HL-60 (cell line): Measurements from ENCODE around the gene TOMM20.
"Not testable (repeated sequence)": the region's sequence is repeated elsewhere in the genome, so short reads cannot be mapped to it uniquely, and the experiment has no call there.

Experiments used
- CTCF ChIP-seq: IDR thresholded peaks from one replicate; pipeline ENCODE4 v1.5.1; 2011; ENCODE audit warnings: low read length, control low read depth, inconsistent platforms; ENCODE audit not compliant: insufficient read depth
- GABPA ChIP-seq: IDR thresholded peaks from 2 replicates; pipeline ENCODE4 v1.6.1; 2012; ENCODE audit warnings: low read depth

GRCh38 chr1:235080297-235080657 lies 48.4 kb downstream of the TOMM20 start:
- not testable (repeated sequence) for TF ChIP-seq CTCF, GABPA
